BLaER1 (cell line): ENCODE measurements around the gene CARS2.
"Not testable (repeated sequence)": the region's sequence is repeated elsewhere in the genome, so short reads cannot be mapped to it uniquely, and the experiment has no call there.

Experiments
- H3K27ac ChIP-seq: shearing (Covaris generic); formaldehyde crosslinking; 2 replicates; pipeline ENCODE4 v1.8.1; 2022
- H3K27me3 ChIP-seq: shearing (Covaris generic); formaldehyde crosslinking; 2 replicates; pipeline ENCODE4 v1.8.1; 2022
- H3K36me3 ChIP-seq: shearing (Covaris generic); formaldehyde crosslinking; 2 replicates; pipeline ENCODE4 v1.8.1; 2022
- H3K4me1 ChIP-seq: shearing (Covaris generic); formaldehyde crosslinking; 2 replicates; pipeline ENCODE4 v1.8.1; 2022
- H3K4me2 ChIP-seq: shearing (Covaris generic); formaldehyde crosslinking; 2 replicates; pipeline ENCODE4 v1.8.1; 2022
- H3K4me3 ChIP-seq: shearing (Covaris generic); formaldehyde crosslinking; 2 replicates; pipeline ENCODE4 v1.8.1; 2022
- H3K9ac ChIP-seq: shearing (Covaris generic); formaldehyde crosslinking; 2 replicates; pipeline ENCODE4 v1.8.1; 2022
- H3K9me3 ChIP-seq: shearing (Covaris generic); formaldehyde crosslinking; 2 replicates; pipeline ENCODE4 v1.8.1; 2022
- H4K20me1 ChIP-seq: shearing (Covaris generic); formaldehyde crosslinking; 2 replicates; pipeline ENCODE4 v1.8.1; 2022
- Cebpa-rat ChIP-seq: shearing (Covaris generic); IDR thresholded peaks from 2 replicates; pipeline ENCODE4 v1.8.1; 2022

CARS2 gene

GRCh38 chr13:110699148-110700145 lies 6.5 kb downstream of the CARS2 start:
- TF ChIP-seq Cebpa-rat = no peak
- H3K9me3 ChIP-seq = no peaks in the 10 kb centered on the region

GRCh38 chr13:110698689-110699088 lies 7.2 kb downstream of the CARS2 start:
- H3K27ac ChIP-seq = peak overlapping the region; percentile 52; the same call in 1 of the 2 replicates
- H3K27me3 ChIP-seq = no peaks in the 10 kb centered on the region
- peaks cover 54% of the 10 kb centered on the region for H4K20me1 ChIP-seq
- peak overlapping the region; percentile 75 for H3K4me2 ChIP-seq
- H3K4me3 ChIP-seq = 0 out of 2 replicates have a peak overlapping the region, but pooled peaks have one; percentile 4
- H3K36me3 ChIP-seq = peaks cover 80% of the 10 kb centered on the region
- H3K4me1 ChIP-seq = peaks cover 63% of the 10 kb centered on the region
- TF ChIP-seq Cebpa-rat = no peak
- no peaks in the 10 kb centered on the region for H3K9me3 ChIP-seq
- H3K9ac ChIP-seq = no peak overlapping the region

More at GRCh38 chr13:110699148-110700145, 6.5 kb downstream of the CARS2 start:
- Histone ChIP-seq H4K20me1 (peaks cover 56% of the 10 kb centered on the region), H3K36me3 (peaks cover 75% of the 10 kb centered on the region), H3K27me3 (no peaks in the 10 kb centered on the region), H3K4me1 (peaks cover 70% of the 10 kb centered on the region), H3K27ac (peak overlapping the region; percentile 52), H3K9ac (no peak overlapping the region), H3K4me2 (peak overlapping the region; percentile 75), H3K4me3 (0 out of 2 replicates have a peak overlapping the region, but pooled peaks have one; percentile 4)

GRCh38 chr13:110697842-110698241 lies 8.1 kb downstream of the CARS2 start:
- H3K36me3 ChIP-seq = peaks cover 79% of the 10 kb centered on the region
- peaks cover 46% of the 10 kb centered on the region for H4K20me1 ChIP-seq
- no peaks in the 10 kb centered on the region for H3K27me3 ChIP-seq
- H3K4me2 ChIP-seq = peak overlapping the region; percentile 75
- TF ChIP-seq Cebpa-rat = no peak
- H3K9ac ChIP-seq = peak overlapping the region; percentile 17; the same call in 1 of the 2 replicates
- no peaks in the 10 kb centered on the region for H3K9me3 ChIP-seq
- peak overlapping the region; percentile 52; the same call in 1 of the 2 replicates for H3K27ac ChIP-seq
- peaks cover 54% of the 10 kb centered on the region for H3K4me1 ChIP-seq
- no peak overlapping the region for H3K4me3 ChIP-seq

DNA sequence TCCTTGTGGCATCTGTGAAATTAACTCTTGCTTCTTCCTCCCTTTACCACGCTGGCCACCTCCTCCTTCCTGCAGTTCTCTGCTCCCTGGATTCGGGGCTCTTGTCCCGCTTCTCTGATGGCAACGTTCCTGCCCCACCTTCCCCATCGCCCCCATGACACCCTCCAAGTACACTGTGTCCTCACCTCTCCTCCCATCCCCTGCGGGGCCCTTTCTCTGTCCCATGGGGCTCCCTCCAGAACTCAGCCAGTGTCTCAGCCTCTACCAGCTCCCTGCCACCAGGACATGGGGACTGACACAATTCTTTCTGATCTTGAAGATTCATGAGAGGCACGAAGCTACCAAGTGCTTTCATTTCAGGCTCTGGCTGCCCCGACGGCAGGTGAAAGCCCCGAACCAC lies 9.1 kb downstream of the CARS2 start:
- peaks cover 49% of the 10 kb centered on the region for H3K4me1 ChIP-seq
- peaks cover 78% of the 10 kb centered on the region for H3K36me3 ChIP-seq
- H3K9me3 ChIP-seq = no peaks in the 10 kb centered on the region
- H3K4me2 ChIP-seq = peak overlapping the region; percentile 75
- TF ChIP-seq Cebpa-rat = no peak
- H3K9ac ChIP-seq = no peak overlapping the region
- H3K4me3 ChIP-seq = no peak overlapping the region
- H4K20me1 ChIP-seq = peaks cover 37% of the 10 kb centered on the region
- no peak overlapping the region for H3K27ac ChIP-seq
- no peaks in the 10 kb centered on the region for H3K27me3 ChIP-seq

- peaks cover 44% of the 10 kb centered on the region for H3K4me1 ChIP-seq
- H3K27me3 ChIP-seq, H3K27ac ChIP-seq, H3K4me2 ChIP-seq, H3K9me3 ChIP-seq, H3K9ac ChIP-seq, H3K4me3 ChIP-seq: not testable (repeated sequence)
- H4K20me1 ChIP-seq = peaks cover 37% of the 10 kb centered on the region
- peaks cover 78% of the 10 kb centered on the region for H3K36me3 ChIP-seq
These were observed 10.1 kb downstream of the CARS2 start for GRCh38 chr13:110695774-110696173.

GRCh38 chr13:110690516-110690915 lies 15.4 kb downstream of the CARS2 start:
- Histone ChIP-seq H3K9me3 (no peaks in the 10 kb centered on the region), H3K4me3 (no peak overlapping the region), H3K27ac (no peak overlapping the region), H3K4me2 (no peak overlapping the region), H3K27me3 (no peaks in the 10 kb centered on the region), H4K20me1 (peaks cover 7% of the 10 kb centered on the region; the same call in 1 of the 2 replicates), H3K4me1 (peaks cover 6% of the 10 kb centered on the region), H3K9ac (no peak overlapping the region), H3K36me3 (peaks cover 91% of the 10 kb centered on the region)
- no peak for TF ChIP-seq Cebpa-rat

- peaks cover 6% of the 10 kb centered on the region for H3K4me1 ChIP-seq
- no peak overlapping the region for H3K4me2 ChIP-seq
- no peak overlapping the region for H3K27ac ChIP-seq
- H3K9ac ChIP-seq = no peak overlapping the region
- H3K4me3 ChIP-seq = no peak overlapping the region
- no peaks in the 10 kb centered on the region for H3K9me3 ChIP-seq
- peaks cover 94% of the 10 kb centered on the region for H3K36me3 ChIP-seq
- no peaks in the 10 kb centered on the region for H3K27me3 ChIP-seq
- TF ChIP-seq Cebpa-rat = no peak
- peaks cover 7% of the 10 kb centered on the region; the same call in 1 of the 2 replicates for H4K20me1 ChIP-seq
These were observed 16.2 kb downstream of the CARS2 start for GRCh38 chr13:110689711-110690110.

DNA sequence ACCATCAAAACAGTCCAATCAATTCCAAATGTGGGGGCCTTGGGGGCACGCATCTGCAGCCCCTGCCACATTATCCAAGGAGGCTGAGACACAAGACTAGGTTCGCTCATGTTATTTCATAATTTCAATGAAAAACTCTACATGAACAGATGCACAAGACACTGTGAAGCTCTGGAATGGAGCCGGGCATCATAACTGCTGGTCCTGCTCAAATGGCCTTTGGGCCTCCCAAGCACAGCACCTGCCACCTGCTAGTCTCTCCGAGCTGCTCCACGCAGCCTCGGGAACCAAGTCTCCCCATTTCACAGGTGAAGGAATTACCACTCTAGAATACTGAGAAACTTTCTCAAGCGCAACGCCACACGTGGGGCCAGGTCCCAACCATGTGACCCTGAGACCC lies 16.9 kb downstream of the CARS2 start:
- H4K20me1 ChIP-seq = peaks cover 8% of the 10 kb centered on the region; the same call in 1 of the 2 replicates

DNA sequence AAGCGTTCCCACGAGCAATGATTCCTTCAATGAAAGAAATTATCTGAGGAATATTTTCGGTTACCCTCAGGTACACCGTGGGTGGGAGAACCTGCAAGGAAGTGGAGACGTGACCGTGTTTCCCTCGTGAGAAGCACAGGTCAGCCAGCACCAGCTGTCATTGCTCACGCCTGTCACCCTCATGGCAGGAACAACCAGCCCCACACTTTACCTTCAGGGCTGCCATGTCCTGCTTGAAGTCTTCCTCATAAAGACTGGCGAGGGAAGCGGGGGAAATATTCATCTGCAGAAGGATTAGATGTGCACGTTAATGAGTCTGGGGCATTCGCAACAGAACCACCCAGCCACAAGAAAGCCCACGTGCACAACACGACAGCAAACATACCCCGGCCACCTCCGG lies 18.2 kb downstream of the CARS2 start:
- no peaks in the 10 kb centered on the region for H3K27me3 ChIP-seq
- no peak overlapping the region for H3K27ac ChIP-seq
- no peak overlapping the region for H3K4me3 ChIP-seq
- no peak for TF ChIP-seq Cebpa-rat
- no peaks in the 10 kb centered on the region for H3K9me3 ChIP-seq
- no peak overlapping the region for H3K9ac ChIP-seq
- H3K4me2 ChIP-seq = no peak overlapping the region
- peaks cover 92% of the 10 kb centered on the region for H3K36me3 ChIP-seq
- peaks cover 13% of the 10 kb centered on the region; the same call in 1 of the 2 replicates for H4K20me1 ChIP-seq
- peaks cover 6% of the 10 kb centered on the region for H3K4me1 ChIP-seq

More for the DNA sequence above, 16.9 kb downstream of the CARS2 start:
- Histone ChIP-seq H3K4me1 (peaks cover 6% of the 10 kb centered on the region), H3K9ac (no peak overlapping the region), H3K4me2 (no peak overlapping the region), H3K27ac (no peak overlapping the region), H3K36me3 (peaks cover 96% of the 10 kb centered on the region), H3K4me3 (no peak overlapping the region), H3K9me3 (no peaks in the 10 kb centered on the region), H3K27me3 (no peaks in the 10 kb centered on the region)
- no peak for TF ChIP-seq Cebpa-rat

DNA sequence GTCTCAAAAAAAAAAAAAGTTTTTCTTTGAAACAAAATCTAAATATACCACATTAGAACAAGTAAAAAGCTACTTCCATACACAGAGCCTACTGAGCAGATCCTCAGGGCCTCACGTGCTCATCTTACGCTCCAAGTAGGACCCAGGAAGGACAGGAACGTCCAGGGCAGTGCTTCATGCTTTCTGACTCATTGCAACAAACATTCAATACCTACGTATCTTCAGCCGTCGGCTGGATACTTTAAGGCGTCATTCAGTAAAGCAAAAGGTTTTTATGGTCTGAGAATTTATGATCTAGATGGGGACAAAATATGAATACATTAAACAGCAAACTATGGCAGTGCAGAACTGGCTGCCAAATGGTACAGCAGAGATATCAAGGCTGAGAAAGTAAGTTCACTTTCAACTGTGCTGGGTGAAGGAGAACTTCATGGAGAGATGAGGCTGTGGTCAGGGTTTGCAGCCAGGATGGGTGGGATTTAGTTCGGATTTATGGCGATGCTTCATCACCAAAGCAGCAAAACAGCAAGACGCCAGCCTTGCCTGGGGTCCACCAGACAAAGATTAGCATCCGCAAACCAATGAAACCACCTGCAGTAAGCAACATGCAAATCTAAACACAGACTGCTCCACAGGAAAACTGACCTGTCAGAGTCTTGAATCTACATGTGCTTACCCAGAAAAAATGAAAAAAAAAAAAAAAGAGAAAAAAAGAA lies 20.5 kb downstream of the CARS2 start:
- Histone ChIP-seq H3K9me3 (no peaks in the 10 kb centered on the region), H3K4me1 (peaks cover 12% of the 10 kb centered on the region), H3K9ac (no peak overlapping the region), H3K27me3 (no peaks in the 10 kb centered on the region), H3K27ac (no peak overlapping the region), H3K4me3 (no peak overlapping the region), H3K36me3 (peaks cover 95% of the 10 kb centered on the region), H3K4me2 (no peak overlapping the region), H4K20me1 (peaks cover 13% of the 10 kb centered on the region; the same call in 1 of the 2 replicates)
- no peak for TF ChIP-seq Cebpa-rat
